SK-N-SH treated with all-trans-retinoic acid at 6 μM for 48 hours (cell line): ENCODE measurements around the gene APOC3.

Experiments
- ATAC-seq: fragments of 200-7000 bp; cut with Tn5 transposase; 3 replicates; pipeline ENCODE4 v1.9.1; 2020; ENCODE audit warnings: mild to moderate bottlenecking, moderate library complexity
- ARNTL ChIP-seq: fragments of 450-650 bp; formaldehyde crosslinking; IDR thresholded peaks from 2 replicates; pipeline ENCODE4 v1.5.0; 2020; ENCODE audit warnings: low read depth, mild to moderate bottlenecking, moderate library complexity, borderline replicate concordance
- CSDC2 ChIP-seq: fragments of 250-450 bp; sonication (Bioruptor Pico); IDR thresholded peaks from 2 replicates; pipeline ENCODE4 v1.5.0; 2020; ENCODE audit warnings: mild to moderate bottlenecking, moderate library complexity
- ESRRG ChIP-seq: fragments of 250-450 bp; sonication (Bioruptor Pico); IDR thresholded peaks from 2 replicates; pipeline ENCODE4 v1.6.1; 2021; ENCODE audit warnings: mild to moderate bottlenecking
- GLIS3 ChIP-seq: fragments of 250-450 bp; sonication (Bioruptor Pico); IDR thresholded peaks from 2 replicates; pipeline ENCODE4 v1.5.0; 2020; ENCODE audit warnings: mild to moderate bottlenecking, moderate library complexity
- ISL1 ChIP-seq: fragments of 250-450 bp; sonication (Bioruptor Pico); IDR thresholded peaks from 2 replicates; pipeline ENCODE4 v2.1.2; 2022; ENCODE audit warnings: mild to moderate bottlenecking, moderate library complexity
- OSR1 ChIP-seq: fragments of 250-450 bp; sonication (Bioruptor Pico); IDR thresholded peaks from 2 replicates; pipeline ENCODE4 v1.8.0; 2022; ENCODE audit warnings: moderate library complexity, mild to moderate bottlenecking, inconsistent platforms
- PATZ1 ChIP-seq: fragments of 250-450 bp; sonication (Bioruptor Pico); IDR thresholded peaks from 2 replicates; pipeline ENCODE4 v1.8.0; 2020; ENCODE audit warnings: mild to moderate bottlenecking, moderate library complexity, borderline replicate concordance
- PPARA ChIP-seq: fragments of 250-450 bp; sonication (Bioruptor Pico); IDR thresholded peaks from 2 replicates; pipeline ENCODE4 v1.5.0; 2020; ENCODE audit warnings: mild to moderate bottlenecking, borderline replicate concordance
- RARB ChIP-seq: fragments of 250-450 bp; sonication (Bioruptor Pico); IDR thresholded peaks from 2 replicates; pipeline ENCODE4 v1.8.0; 2021; ENCODE audit warnings: mild to moderate bottlenecking, moderate library complexity
- SNAI2 ChIP-seq: fragments of 250-450 bp; sonication (Bioruptor Pico); IDR thresholded peaks from 2 replicates; pipeline ENCODE4 v1.5.0; 2020; ENCODE audit warnings: mild to moderate bottlenecking, moderate library complexity
- TCF4 ChIP-seq: fragments of 250-450 bp; sonication (Bioruptor Pico); IDR thresholded peaks from 2 replicates; pipeline ENCODE4 v1.8.0; 2021; ENCODE audit warnings: mild to moderate bottlenecking, moderate library complexity, borderline replicate concordance
- TOX ChIP-seq: fragments of 250-450 bp; sonication (Bioruptor Pico); IDR thresholded peaks from 2 replicates; pipeline ENCODE4 v1.8.0; 2021; ENCODE audit warnings: mild to moderate bottlenecking, moderate library complexity, borderline replicate concordance
- ZC3H10 ChIP-seq: fragments of 250-450 bp; sonication (Bioruptor Pico); IDR thresholded peaks from 2 replicates; pipeline ENCODE4 v1.5.1; 2021; ENCODE audit warnings: mild to moderate bottlenecking, moderate library complexity
- ZFP3 ChIP-seq: fragments of 250-450 bp; sonication (Bioruptor Pico); IDR thresholded peaks from 2 replicates; pipeline ENCODE4 v1.5.0; 2020; ENCODE audit warnings: mild to moderate bottlenecking, moderate library complexity
- ZFP30 ChIP-seq: fragments of 450-650 bp; formaldehyde crosslinking; IDR thresholded peaks from 2 replicates; pipeline ENCODE4 v1.5.0; 2022; ENCODE audit warnings: mild to moderate bottlenecking, moderate library complexity
- ZNF565 ChIP-seq: fragments of 450-650 bp; formaldehyde crosslinking; conservative IDR thresholded peaks from 2 replicates; pipeline ENCODE4 v1.5.0; 2020; ENCODE audit warnings: low read depth, mild to moderate bottlenecking, moderate library complexity
- ZNF70 ChIP-seq: fragments of 450-650 bp; formaldehyde crosslinking; IDR thresholded peaks from 2 replicates; pipeline ENCODE4 v1.5.0; 2020; ENCODE audit warnings: mild to moderate bottlenecking, moderate library complexity
- ZNF8 ChIP-seq: fragments of 450-650 bp; formaldehyde crosslinking; IDR thresholded peaks from 2 replicates; pipeline ENCODE4 v1.5.0; 2020; ENCODE audit warnings: mild to moderate bottlenecking, moderate library complexity
- TF ChIP-seq, protein P1 (sequence below): fragments of 250-450 bp; sonication (Bioruptor Pico); IDR thresholded peaks from 2 replicates; pipeline ENCODE4 v1.8.0; 2021; ENCODE audit warnings: low read depth, mild to moderate bottlenecking, moderate library complexity, borderline replicate concordance
- TF ChIP-seq, protein P2 (sequence below): fragments of 250-450 bp; sonication (Bioruptor Pico); IDR thresholded peaks from 2 replicates; pipeline ENCODE4 v1.5.1; 2021; ENCODE audit warnings: mild to moderate bottlenecking, moderate library complexity
- TF ChIP-seq, protein P3 (sequence below): fragments of 250-450 bp; sonication (Bioruptor Pico); IDR thresholded peaks from 2 replicates; pipeline ENCODE4 v1.5.0; 2020; ENCODE audit warnings: mild to moderate bottlenecking, moderate library complexity

The APOC3 gene

GRCh38 chr11:116830184-116830912 lies 641 bp downstream of the APOC3 start:
- ATAC-seq = no peak
- TF ChIP-seq PPARA = no peak
- no peak for TF ChIP-seq ESRRG (CRISPR knock-in tag)
- TF ChIP-seq ZNF565 (CRISPR knock-in tag) = no peak
- TF ChIP-seq, protein P1, sequence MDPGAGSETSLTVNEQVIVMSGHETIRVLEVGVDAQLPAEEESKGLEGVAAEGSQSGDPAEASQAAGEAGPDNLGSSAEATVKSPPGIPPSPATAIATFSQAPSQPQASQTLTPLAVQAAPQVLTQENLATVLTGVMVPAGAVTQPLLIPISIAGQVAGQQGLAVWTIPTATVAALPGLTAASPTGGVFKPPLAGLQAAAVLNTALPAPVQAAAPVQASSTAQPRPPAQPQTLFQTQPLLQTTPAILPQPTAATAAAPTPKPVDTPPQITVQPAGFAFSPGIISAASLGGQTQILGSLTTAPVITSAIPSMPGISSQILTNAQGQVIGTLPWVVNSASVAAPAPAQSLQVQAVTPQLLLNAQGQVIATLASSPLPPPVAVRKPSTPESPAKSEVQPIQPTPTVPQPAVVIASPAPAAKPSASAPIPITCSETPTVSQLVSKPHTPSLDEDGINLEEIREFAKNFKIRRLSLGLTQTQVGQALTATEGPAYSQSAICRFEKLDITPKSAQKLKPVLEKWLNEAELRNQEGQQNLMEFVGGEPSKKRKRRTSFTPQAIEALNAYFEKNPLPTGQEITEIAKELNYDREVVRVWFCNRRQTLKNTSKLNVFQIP = no peak
- TF ChIP-seq ZFP30 (CRISPR knock-in tag) = no peak
- no peak for TF ChIP-seq ZC3H10 (CRISPR knock-in tag)
- TF ChIP-seq ISL1 = no peak
- TF ChIP-seq CSDC2 (CRISPR knock-in tag) = no peak
- TF ChIP-seq, all 23 proteins: peak for 0

DNA sequence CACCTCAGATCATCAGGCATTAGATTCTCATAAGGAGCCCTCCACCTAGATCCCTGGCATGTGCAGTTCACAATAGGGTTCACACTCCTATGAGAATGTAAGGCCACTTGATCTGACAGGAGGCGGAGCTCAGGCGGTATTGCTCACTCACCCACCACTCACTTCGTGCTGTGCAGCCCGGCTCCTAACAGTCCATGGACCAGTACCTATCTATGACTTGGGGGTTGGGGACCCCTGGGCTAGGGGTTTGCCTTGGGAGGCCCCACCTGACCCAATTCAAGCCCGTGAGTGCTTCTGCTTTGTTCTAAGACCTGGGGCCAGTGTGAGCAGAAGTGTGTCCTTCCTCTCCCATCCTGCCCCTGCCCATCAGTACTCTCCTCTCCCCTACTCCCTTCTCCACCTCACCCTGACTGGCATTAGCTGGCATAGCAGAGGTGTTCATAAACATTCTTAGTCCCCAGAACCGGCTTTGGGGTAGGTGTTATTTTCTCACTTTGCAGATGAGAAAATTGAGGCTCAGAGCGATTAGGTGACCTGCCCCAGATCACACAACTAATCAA lies 2.2 kb downstream of the APOC3 start:
- no peak for ATAC-seq
- no peak for TF ChIP-seq ESRRG (CRISPR knock-in tag)
- no peak for TF ChIP-seq GLIS3 (CRISPR knock-in tag)

GRCh38 chr11:116832350-116833290 lies 2.9 kb downstream of the APOC3 start:
- TF ChIP-seq ZFP30 (CRISPR knock-in tag) (no peak), ZFP3 (CRISPR knock-in tag) (no peak), SNAI2 (CRISPR knock-in tag) (no peak), ESRRG (CRISPR knock-in tag) (no peak), GLIS3 (CRISPR knock-in tag) (no peak), ARNTL (CRISPR knock-in tag) (no peak), ZC3H10 (CRISPR knock-in tag) (no peak), OSR1 (CRISPR knock-in tag) (no peak), RARB (CRISPR knock-in tag) (no peak), CSDC2 (CRISPR knock-in tag) (no peak), PATZ1 (CRISPR knock-in tag) (no peak), ZNF8 (no peak), TCF4 (CRISPR knock-in tag) (no peak), ZNF70 (CRISPR knock-in tag) (no peak), TOX (CRISPR knock-in tag) (no peak)
- TF ChIP-seq, protein P1 = no peak
- TF ChIP-seq, protein P2, sequence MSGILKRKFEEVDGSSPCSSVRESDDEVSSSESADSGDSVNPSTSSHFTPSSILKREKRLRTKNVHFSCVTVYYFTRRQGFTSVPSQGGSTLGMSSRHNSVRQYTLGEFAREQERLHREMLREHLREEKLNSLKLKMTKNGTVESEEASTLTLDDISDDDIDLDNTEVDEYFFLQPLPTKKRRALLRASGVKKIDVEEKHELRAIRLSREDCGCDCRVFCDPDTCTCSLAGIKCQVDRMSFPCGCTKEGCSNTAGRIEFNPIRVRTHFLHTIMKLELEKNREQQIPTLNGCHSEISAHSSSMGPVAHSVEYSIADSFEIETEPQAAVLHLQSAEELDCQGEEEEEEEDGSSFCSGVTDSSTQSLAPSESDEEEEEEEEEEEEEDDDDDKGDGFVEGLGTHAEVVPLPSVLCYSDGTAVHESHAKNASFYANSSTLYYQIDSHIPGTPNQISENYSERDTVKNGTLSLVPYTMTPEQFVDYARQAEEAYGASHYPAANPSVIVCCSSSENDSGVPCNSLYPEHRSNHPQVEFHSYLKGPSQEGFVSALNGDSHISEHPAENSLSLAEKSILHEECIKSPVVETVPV (CRISPR knock-in tag) = no peak
- ATAC-seq = no peak

DNA sequence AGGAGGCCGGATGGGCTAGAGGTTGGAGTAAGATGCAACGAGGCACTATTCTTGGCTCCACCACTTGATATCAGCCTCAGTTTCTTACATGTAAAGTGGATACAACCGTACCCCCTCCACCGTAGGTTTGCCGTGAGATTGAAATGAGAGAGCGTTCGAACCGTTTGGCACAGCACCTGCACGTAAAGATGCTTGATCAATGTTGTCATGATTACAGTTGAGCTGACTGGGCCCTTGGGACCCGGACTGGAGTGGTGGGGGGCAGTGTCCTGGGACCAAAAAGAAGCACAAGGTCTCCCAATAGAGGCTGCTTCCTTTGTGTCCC lies 3.7 kb downstream of the APOC3 start:
- no peak for ATAC-seq
- TF ChIP-seq TOX (CRISPR knock-in tag) (no peak), RARB (CRISPR knock-in tag) (no peak), OSR1 (CRISPR knock-in tag) (no peak), ZNF565 (CRISPR knock-in tag) (no peak), PPARA (no peak), ZC3H10 (CRISPR knock-in tag) (no peak)
- TF ChIP-seq, protein P3, sequence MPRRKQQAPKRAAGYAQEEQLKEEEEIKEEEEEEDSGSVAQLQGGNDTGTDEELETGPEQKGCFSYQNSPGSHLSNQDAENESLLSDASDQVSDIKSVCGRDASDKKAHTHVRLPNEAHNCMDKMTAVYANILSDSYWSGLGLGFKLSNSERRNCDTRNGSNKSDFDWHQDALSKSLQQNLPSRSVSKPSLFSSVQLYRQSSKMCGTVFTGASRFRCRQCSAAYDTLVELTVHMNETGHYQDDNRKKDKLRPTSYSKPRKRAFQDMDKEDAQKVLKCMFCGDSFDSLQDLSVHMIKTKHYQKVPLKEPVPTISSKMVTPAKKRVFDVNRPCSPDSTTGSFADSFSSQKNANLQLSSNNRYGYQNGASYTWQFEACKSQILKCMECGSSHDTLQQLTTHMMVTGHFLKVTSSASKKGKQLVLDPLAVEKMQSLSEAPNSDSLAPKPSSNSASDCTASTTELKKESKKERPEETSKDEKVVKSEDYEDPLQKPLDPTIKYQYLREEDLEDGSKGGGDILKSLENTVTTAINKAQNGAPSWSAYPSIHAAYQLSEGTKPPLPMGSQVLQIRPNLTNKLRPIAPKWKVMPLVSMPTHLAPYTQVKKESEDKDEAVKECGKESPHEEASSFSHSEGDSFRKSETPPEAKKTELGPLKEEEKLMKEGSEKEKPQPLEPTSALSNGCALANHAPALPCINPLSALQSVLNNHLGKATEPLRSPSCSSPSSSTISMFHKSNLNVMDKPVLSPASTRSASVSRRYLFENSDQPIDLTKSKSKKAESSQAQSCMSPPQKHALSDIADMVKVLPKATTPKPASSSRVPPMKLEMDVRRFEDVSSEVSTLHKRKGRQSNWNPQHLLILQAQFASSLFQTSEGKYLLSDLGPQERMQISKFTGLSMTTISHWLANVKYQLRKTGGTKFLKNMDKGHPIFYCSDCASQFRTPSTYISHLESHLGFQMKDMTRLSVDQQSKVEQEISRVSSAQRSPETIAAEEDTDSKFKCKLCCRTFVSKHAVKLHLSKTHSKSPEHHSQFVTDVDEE (CRISPR knock-in tag) = no peak
